Measurements from ENCODE around the gene KIF3A.

- TF ChIP-seq, protein P1, sequence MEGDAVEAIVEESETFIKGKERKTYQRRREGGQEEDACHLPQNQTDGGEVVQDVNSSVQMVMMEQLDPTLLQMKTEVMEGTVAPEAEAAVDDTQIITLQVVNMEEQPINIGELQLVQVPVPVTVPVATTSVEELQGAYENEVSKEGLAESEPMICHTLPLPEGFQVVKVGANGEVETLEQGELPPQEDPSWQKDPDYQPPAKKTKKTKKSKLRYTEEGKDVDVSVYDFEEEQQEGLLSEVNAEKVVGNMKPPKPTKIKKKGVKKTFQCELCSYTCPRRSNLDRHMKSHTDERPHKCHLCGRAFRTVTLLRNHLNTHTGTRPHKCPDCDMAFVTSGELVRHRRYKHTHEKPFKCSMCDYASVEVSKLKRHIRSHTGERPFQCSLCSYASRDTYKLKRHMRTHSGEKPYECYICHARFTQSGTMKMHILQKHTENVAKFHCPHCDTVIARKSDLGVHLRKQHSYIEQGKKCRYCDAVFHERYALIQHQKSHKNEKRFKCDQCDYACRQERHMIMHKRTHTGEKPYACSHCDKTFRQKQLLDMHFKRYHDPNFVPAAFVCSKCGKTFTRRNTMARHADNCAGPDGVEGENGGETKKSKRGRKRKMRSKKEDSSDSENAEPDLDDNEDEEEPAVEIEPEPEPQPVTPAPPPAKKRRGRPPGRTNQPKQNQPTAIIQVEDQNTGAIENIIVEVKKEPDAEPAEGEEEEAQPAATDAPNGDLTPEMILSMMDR (IDR thresholded peaks at IDR 0.05; ENCODE audit: insufficient read depth, low read depth, low read length) = no peak
- no peak for TF ChIP-seq EZH2 (IDR thresholded peaks at IDR 0.05; ENCODE audit: insufficient read depth, low read length)
Measured at GRCh38 chr5:132673939-132674630, 63.3 kb downstream of the KIF3A start, which contains the start of gene IL4.

Measured in astrocyte (in vitro differentiated cells and primary cell).